A673 (cell line): ENCODE results near the gene FHIT.

Experiments
- EZH2 ChIP-seq: fragments of 200-600 bp; sonication (generic); IDR thresholded peaks from 2 replicates; pipeline ENCODE4 v1.6.1; 2017; ENCODE audit warnings: borderline replicate concordance, low read depth, mild to moderate bottlenecking, mixed read lengths, antibody characterized with exemption, low read length; ENCODE audit not compliant: poor library complexity, severe bottlenecking
- TF ChIP-seq, protein P1 (sequence below): fragments of 300-800, 200-600 bp; sonication (generic); conservative IDR thresholded peaks from 2 replicates; pipeline ENCODE4 v1.5.1; 2017; ENCODE audit warnings: low read depth, mild to moderate bottlenecking, antibody characterized with exemption, low read length, moderate library complexity, mixed read lengths

DNA sequence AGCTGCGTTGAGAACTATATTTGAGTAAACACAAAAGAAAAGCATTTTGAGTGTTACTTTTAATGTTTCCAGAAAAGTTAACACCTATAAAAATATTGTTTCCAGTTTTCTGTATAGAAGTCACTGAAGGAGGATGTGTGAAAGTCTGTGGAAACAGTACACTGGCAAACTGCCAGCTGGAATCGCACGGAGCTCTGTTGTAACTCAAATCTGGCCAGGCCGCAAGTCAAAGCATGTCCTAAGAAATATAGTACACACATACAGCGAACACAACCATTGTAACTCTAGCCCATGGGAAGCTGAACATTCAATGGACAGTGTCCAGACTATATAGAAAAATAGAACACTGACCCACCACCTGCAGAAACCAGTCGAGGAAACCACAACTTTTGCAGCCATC, 657.2 kb downstream of the FHIT start:
- TF ChIP-seq, protein P1, sequence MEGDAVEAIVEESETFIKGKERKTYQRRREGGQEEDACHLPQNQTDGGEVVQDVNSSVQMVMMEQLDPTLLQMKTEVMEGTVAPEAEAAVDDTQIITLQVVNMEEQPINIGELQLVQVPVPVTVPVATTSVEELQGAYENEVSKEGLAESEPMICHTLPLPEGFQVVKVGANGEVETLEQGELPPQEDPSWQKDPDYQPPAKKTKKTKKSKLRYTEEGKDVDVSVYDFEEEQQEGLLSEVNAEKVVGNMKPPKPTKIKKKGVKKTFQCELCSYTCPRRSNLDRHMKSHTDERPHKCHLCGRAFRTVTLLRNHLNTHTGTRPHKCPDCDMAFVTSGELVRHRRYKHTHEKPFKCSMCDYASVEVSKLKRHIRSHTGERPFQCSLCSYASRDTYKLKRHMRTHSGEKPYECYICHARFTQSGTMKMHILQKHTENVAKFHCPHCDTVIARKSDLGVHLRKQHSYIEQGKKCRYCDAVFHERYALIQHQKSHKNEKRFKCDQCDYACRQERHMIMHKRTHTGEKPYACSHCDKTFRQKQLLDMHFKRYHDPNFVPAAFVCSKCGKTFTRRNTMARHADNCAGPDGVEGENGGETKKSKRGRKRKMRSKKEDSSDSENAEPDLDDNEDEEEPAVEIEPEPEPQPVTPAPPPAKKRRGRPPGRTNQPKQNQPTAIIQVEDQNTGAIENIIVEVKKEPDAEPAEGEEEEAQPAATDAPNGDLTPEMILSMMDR, result no peak
- TF ChIP-seq EZH2, result no peak
